AG04449 (cell line): ENCODE measurements around the gene PEX26.
A peak's percentile ranks its signal among the peaks of the same experiment; 100 is the strongest.
"Not testable (repeated sequence)": the region's sequence is repeated elsewhere in the genome, so short reads cannot be mapped to it uniquely, and the experiment has no call there.

Experiments
- CTCF ChIA-PET: fragments of 350-600 bp; formaldehyde crosslinking; extraction: SDS; loops from one replicate; lab custom pipeline; 2021; ENCODE audit warnings: antibody characterized with exemption; lab: Yijun Ruan, JAX
- POLR2A ChIA-PET: fragments of 400-600, 350-600 bp; formaldehyde crosslinking; extraction: SDS; loops from one replicate; lab custom pipeline; 2020; ENCODE audit warnings: antibody characterized with exemption, inconsistent platforms; lab: Yijun Ruan, JAX
- DNase-seq: peaks from one replicate; pipeline ENCODE4 v3.0.0-alpha.2; 2010; ENCODE audit warnings: low read depth, low spot score
- H3K4me3 ChIP-seq: 2 replicates; pipeline ENCODE4 v1.5.1; 2011; ENCODE audit warnings: low read depth, mild to moderate bottlenecking, control low read depth, low read length
- CTCF ChIP-seq: IDR thresholded peaks from one replicate; pipeline ENCODE4 v1.5.1; 2011; ENCODE audit warnings: mild to moderate bottlenecking, moderate library complexity, low read length, control low read depth, inconsistent platforms; ENCODE audit not compliant: insufficient read depth; ENCODE audit errors: missing control alignments

Gene PEX26

GRCh38 chr22:18045794-18046193, 32.0 kb upstream of the PEX26 start:
- TF ChIP-seq CTCF: no peak
- CTCF ChIA-PET: interaction anchor here (0.8 to 2.1 kb wide), 4 partner anchors 10 to 74 kb away, joined by 3 to 6 read pairs (median 4); partner anchors contain the start of gene MICAL3
- H3K4me3 ChIP-seq: no peak overlapping the region
- no peak for DNase-seq
- POLR2A ChIA-PET: no interaction called here

- ChIA-PET CTCF (interaction anchor here (0.9 to 1.3 kb wide), 2 partner anchors 14 to 30 kb away, joined by 3 read pairs; partner anchors contain the start of gene PEX26), POLR2A (no interaction called here)
- TF ChIP-seq CTCF: no peak
- H3K4me3 ChIP-seq: peak overlapping the region; percentile 22
- DNase-seq: no peak
Measured at GRCh38 chr22:18048041-18048440, 29.7 kb upstream of the PEX26 start.

GRCh38 chr22:18048441-18048898, 29.3 kb upstream of the PEX26 start:
- ChIA-PET CTCF (interaction anchor here (0.9 to 1.3 kb wide), 2 partner anchors 15 to 30 kb away, joined by 3 read pairs; partner anchors contain the start of gene PEX26), POLR2A (no interaction called here)
- TF ChIP-seq CTCF: no peak
- no peak for DNase-seq
- H3K4me3 ChIP-seq: peak overlapping the region; percentile 22

- POLR2A ChIA-PET: no interaction called here
- no peak for TF ChIP-seq CTCF
- no peak for DNase-seq
- H3K4me3 ChIP-seq: no peak overlapping the region
- CTCF ChIA-PET: no interaction called here
Measured at GRCh38 chr22:18050065-18050464, 27.7 kb upstream of the PEX26 start.

GRCh38 chr22:18051113-18051512, 26.7 kb upstream of the PEX26 start:
- DNase-seq, H3K4me3 ChIP-seq, POLR2A ChIA-PET: not testable (repeated sequence)
- CTCF ChIA-PET: interaction anchor here (2.0 kb wide), 1 partner anchor 25 kb away, joined by 6 read pairs; no protein-coding TSS in a partner anchor

GRCh38 chr22:18053216-18053946, 24.4 kb upstream of the PEX26 start:
- POLR2A ChIA-PET, DNase-seq, H3K4me3 ChIP-seq: not testable (repeated sequence)
- CTCF ChIA-PET: interaction anchor here (1.8 kb wide), 1 partner anchor 22 kb away, joined by 7 read pairs; no protein-coding TSS in a partner anchor

GRCh38 chr22:18055619-18056160, 22.1 kb upstream of the PEX26 start:
- TF ChIP-seq CTCF: no peak
- CTCF ChIA-PET: interaction anchor here (0.9 to 2.6 kb wide), 9 partner anchors 9 to 315 kb away, joined by 3 to 13 read pairs (median 6); partner anchors contain the start of gene MICAL3
- POLR2A ChIA-PET: interaction anchor here (0.8 kb wide), 1 partner anchor 24 kb away, joined by 3 read pairs; no protein-coding TSS in a partner anchor
- no peak for DNase-seq
- no peak overlapping the region for H3K4me3 ChIP-seq
